ENCODE data around the gene SLC8A1.

DNA sequence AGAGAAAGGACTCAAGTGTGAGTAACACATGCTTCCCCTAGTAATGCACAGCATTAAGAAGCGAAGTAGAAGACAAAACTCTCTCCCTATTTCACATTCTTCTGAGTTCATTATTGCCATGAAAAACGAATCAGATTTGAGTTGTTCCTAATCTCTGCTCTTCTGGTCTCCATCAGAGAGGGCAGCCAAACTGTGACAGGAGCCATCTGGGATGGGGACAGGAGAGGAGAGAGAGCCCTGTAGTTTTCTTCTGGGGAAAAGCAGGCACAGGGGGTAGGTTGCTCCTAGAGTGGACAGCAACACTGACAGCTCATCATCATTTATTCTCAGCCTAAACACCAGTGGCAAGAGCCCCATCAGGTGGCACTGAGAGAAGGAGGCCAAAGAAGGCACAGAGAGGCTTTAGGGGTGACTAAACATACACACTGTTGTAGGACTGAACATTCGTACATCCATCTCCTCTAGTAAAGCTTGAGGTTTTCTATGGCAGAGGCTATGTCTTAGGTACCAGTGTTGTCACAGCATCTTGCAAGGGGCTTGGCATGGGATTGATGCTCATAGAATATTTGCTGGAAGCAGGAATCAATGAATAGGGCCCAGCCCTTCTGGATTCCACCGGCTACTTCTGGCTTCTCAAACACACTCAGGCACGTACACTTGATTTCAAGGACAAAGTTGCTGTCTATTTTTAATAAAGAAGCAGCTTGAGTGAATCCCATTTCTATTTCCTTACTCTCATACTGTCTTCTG is 33.1 kb downstream of the SLC8A1 start:
- TF ChIP-seq POLR2AphosphoS5 (IDR thresholded peaks at IDR 0.05) (no peak), EP300 (IDR thresholded peaks at IDR 0.05) (no peak)
- TF ChIP-seq, protein P1, sequence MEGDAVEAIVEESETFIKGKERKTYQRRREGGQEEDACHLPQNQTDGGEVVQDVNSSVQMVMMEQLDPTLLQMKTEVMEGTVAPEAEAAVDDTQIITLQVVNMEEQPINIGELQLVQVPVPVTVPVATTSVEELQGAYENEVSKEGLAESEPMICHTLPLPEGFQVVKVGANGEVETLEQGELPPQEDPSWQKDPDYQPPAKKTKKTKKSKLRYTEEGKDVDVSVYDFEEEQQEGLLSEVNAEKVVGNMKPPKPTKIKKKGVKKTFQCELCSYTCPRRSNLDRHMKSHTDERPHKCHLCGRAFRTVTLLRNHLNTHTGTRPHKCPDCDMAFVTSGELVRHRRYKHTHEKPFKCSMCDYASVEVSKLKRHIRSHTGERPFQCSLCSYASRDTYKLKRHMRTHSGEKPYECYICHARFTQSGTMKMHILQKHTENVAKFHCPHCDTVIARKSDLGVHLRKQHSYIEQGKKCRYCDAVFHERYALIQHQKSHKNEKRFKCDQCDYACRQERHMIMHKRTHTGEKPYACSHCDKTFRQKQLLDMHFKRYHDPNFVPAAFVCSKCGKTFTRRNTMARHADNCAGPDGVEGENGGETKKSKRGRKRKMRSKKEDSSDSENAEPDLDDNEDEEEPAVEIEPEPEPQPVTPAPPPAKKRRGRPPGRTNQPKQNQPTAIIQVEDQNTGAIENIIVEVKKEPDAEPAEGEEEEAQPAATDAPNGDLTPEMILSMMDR (IDR thresholded peaks at IDR 0.05), result no peak

Data from upper lobe of left lung (tissue), 4 donors.